SU-DHL-6 (cell line): ENCODE measurements around the gene TBC1D9B.

Source experiments
- H2AFZ ChIP-seq: fragments of 200-600 bp; sonication (generic); 2 replicates; pipeline ENCODE4 v1.6.1; 2014; ENCODE audit warnings: low read depth, mild to moderate bottlenecking, moderate library complexity, mixed read lengths, antibody characterized with exemption, low read length; ENCODE audit not compliant: severe bottlenecking
- H3F3A ChIP-seq: fragments of 200-600 bp; shearing (Covaris generic); 2 replicates; pipeline ENCODE4 v1.6.0; 2016; ENCODE audit warnings: antibody characterized with exemption, mild to moderate bottlenecking; ENCODE audit not compliant: insufficient read depth
- H3K27ac ChIP-seq: fragments of 200-600 bp; sonication (generic); 2 replicates; pipeline ENCODE4 v1.5.1; 2016; ENCODE audit warnings: low read depth, mild to moderate bottlenecking, low read length, moderate library complexity, mixed read lengths
- H3K27me3 ChIP-seq: fragments of 200-600 bp; sonication (generic), shearing (Covaris generic); 2 replicates; pipeline ENCODE4 v1.6.0; 2014; ENCODE audit warnings: mild to moderate bottlenecking, low read length
- H3K36me3 ChIP-seq: fragments of 200-600 bp; sonication (generic); 2 replicates; pipeline ENCODE4 v1.6.1; 2014; ENCODE audit warnings: mild to moderate bottlenecking, low read length, mixed read lengths
- H3K4me2 ChIP-seq: fragments of 300-600, 200-600 bp; shearing (Covaris generic), sonication (generic); 2 replicates; pipeline ENCODE4 v1.6.0; 2014; ENCODE audit warnings: low read length, low read depth, mild to moderate bottlenecking; ENCODE audit not compliant: poor library complexity, severe bottlenecking
- H3K4me3 ChIP-seq: fragments of 200-600 bp; sonication (generic); 2 replicates; pipeline ENCODE4 v1.5.1; 2014; ENCODE audit warnings: antibody characterized with exemption, low read length, mild to moderate bottlenecking, mixed read lengths; ENCODE audit not compliant: insufficient read depth, poor library complexity, severe bottlenecking
- H3K79me2 ChIP-seq: fragments of 200-600 bp; sonication (generic); 2 replicates; pipeline ENCODE4 v1.6.1; 2014; ENCODE audit warnings: mild to moderate bottlenecking, low read length, moderate library complexity; ENCODE audit not compliant: insufficient read depth
- H3K9ac ChIP-seq: fragments of 200-600 bp; sonication (generic); 2 replicates; pipeline ENCODE4 v1.7.0; 2014; ENCODE audit warnings: mild to moderate bottlenecking, low read length
- H3K9me2 ChIP-seq: fragments of 200-600 bp; sonication (generic); replicated peaks from 2 replicates; pipeline ENCODE4 v1.6.1; 2014; ENCODE audit warnings: low read length; ENCODE audit not compliant: insufficient read depth
- H3K9me3 ChIP-seq: fragments of 200-600 bp; sonication (generic); 2 replicates; pipeline ENCODE4 v1.6.1; 2014; ENCODE audit warnings: low read length, mixed read lengths; ENCODE audit not compliant: insufficient read depth
- H4K20me1 ChIP-seq: fragments of 200-600 bp; sonication (generic); 2 replicates; pipeline ENCODE4 v1.6.1; 2014; ENCODE audit warnings: low read depth, mild to moderate bottlenecking, antibody characterized with exemption, low read length, moderate library complexity, mixed read lengths
- EZH2phosphoT487 ChIP-seq: fragments of 200-600 bp; sonication (generic), shearing (Covaris generic); conservative IDR thresholded peaks from 2 replicates; pipeline ENCODE4 v1.6.1; 2018; ENCODE audit warnings: mild to moderate bottlenecking, antibody characterized with exemption, low read length, moderate library complexity, mixed read lengths
- TF ChIP-seq, protein P1 (sequence below): fragments of 200-600 bp; sonication (generic); IDR thresholded peaks from one replicate; pipeline ENCODE4 v1.5.1; 2017; ENCODE audit warnings: antibody characterized with exemption, mild to moderate bottlenecking, low read length, moderate library complexity; ENCODE audit not compliant: insufficient read depth, poor library complexity, severe bottlenecking

The TBC1D9B gene

GRCh38 chr5:179904463-179905160 lies 3.1 kb downstream of the TBC1D9B start:
- no peaks in the 10 kb centered on the region for H4K20me1 ChIP-seq
- peaks cover 16% of the 10 kb centered on the region for H3K79me2 ChIP-seq
- no peaks in the 10 kb centered on the region for H3K9me3 ChIP-seq
- no peaks in the 10 kb centered on the region for H3K27me3 ChIP-seq
- H3K9me2 ChIP-seq: no peaks in the 10 kb centered on the region
- H2AFZ ChIP-seq: no peak overlapping the region
- no peak overlapping the region for H3K4me3 ChIP-seq
- H3K4me2 ChIP-seq: no peak overlapping the region
- no peak overlapping the region for H3K27ac ChIP-seq
- H3F3A ChIP-seq: 0 out of 2 replicates have a peak, but pooled peaks cover 5% of the 10 kb centered on the region
- H3K36me3 ChIP-seq: no peaks in the 10 kb centered on the region
- no peak overlapping the region for H3K9ac ChIP-seq
- no peak for TF ChIP-seq EZH2phosphoT487
- TF ChIP-seq, protein P1, sequence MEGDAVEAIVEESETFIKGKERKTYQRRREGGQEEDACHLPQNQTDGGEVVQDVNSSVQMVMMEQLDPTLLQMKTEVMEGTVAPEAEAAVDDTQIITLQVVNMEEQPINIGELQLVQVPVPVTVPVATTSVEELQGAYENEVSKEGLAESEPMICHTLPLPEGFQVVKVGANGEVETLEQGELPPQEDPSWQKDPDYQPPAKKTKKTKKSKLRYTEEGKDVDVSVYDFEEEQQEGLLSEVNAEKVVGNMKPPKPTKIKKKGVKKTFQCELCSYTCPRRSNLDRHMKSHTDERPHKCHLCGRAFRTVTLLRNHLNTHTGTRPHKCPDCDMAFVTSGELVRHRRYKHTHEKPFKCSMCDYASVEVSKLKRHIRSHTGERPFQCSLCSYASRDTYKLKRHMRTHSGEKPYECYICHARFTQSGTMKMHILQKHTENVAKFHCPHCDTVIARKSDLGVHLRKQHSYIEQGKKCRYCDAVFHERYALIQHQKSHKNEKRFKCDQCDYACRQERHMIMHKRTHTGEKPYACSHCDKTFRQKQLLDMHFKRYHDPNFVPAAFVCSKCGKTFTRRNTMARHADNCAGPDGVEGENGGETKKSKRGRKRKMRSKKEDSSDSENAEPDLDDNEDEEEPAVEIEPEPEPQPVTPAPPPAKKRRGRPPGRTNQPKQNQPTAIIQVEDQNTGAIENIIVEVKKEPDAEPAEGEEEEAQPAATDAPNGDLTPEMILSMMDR: no peak

DNA sequence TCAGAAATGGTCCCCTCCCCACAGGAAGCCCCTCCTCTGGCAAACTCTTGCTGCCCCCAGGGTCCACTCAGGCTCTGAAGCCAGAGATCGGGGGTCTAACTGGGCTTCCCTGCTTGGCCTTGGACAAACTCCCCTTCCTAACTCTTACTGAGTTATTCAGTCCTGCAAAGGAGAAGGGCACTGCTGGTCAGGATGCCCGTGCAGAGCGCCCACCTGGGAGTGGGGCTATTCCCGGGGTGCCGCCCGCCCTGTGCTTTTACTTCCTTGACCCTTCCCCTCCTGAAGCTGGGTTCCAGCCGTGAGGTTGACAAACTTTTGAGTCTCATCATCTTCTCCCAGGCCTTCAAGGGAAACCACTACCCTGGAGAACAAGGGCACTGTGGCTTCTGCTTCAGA lies 4.9 kb downstream of the TBC1D9B start:
- Histone ChIP-seq H2AFZ (no peak overlapping the region), H3F3A (0 out of 2 replicates have a peak, but pooled peaks cover 5% of the 10 kb centered on the region), H3K9me2 (no peaks in the 10 kb centered on the region), H3K4me3 (no peak overlapping the region), H3K9me3 (no peaks in the 10 kb centered on the region), H3K79me2 (peaks cover 16% of the 10 kb centered on the region), H3K4me2 (no peak overlapping the region), H3K27me3 (no peaks in the 10 kb centered on the region), H4K20me1 (no peaks in the 10 kb centered on the region), H3K9ac (no peak overlapping the region), H3K27ac (no peak overlapping the region), H3K36me3 (peaks cover 7% of the 10 kb centered on the region; the same call in 1 of the 2 replicates)
- no peak for TF ChIP-seq EZH2phosphoT487
- TF ChIP-seq, protein P1: no peak

DNA sequence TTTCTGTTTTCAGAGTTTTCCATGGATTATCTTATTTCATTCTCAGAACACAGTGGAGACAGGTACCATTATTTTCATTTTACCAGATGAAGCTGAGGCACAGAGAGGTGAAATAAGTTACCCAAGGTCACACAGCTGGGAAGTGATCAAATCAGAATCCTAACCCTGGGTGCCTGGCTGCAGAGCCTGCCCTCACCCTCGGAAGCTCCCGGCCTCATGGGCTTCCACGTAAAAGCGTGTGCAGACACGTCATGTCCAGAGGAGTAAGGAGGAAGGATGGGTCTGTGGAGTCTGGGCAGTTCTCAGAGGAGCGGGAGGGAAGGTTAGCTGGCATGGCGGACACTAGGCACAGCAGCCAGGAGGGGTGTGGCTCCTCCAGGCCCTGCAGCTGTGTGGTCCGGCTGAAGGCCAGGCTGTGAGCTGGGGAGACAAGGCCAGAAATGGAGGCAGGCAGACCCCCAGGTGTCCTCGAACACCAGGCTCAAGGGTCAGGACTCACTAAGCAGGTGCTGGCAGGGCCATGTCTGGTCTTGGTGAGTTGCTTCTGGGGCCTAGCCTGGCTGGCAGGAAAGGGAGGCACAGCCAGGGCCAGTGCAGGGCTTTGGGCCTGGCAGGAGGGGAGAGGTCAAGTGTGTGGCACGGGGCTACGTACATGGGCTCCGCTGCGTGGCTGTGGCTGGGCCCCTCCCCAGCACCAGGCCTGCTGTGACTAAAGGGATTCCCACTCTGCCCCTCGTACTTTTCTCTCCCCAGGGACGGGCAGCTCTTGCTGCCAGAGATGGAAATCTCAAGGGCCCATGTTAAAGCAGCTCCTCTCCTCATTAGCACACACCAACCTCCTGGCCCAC lies 5.6 kb downstream of the TBC1D9B start:
- H3K27me3 ChIP-seq: no peaks in the 10 kb centered on the region
- H3K36me3 ChIP-seq: peaks cover 9% of the 10 kb centered on the region; the same call in 1 of the 2 replicates
- no peak overlapping the region for H3K4me3 ChIP-seq
- H3F3A ChIP-seq: 0 out of 2 replicates have a peak, but pooled peaks cover 5% of the 10 kb centered on the region
- no peak overlapping the region for H3K4me2 ChIP-seq
- H3K9me2 ChIP-seq: no peaks in the 10 kb centered on the region
- H3K9me3 ChIP-seq: no peaks in the 10 kb centered on the region
- H3K79me2 ChIP-seq: peaks cover 15% of the 10 kb centered on the region
- TF ChIP-seq, protein P1: no peak
- no peak for TF ChIP-seq EZH2phosphoT487
- H4K20me1 ChIP-seq: no peaks in the 10 kb centered on the region
- no peak overlapping the region for H3K27ac ChIP-seq
- H2AFZ ChIP-seq: no peak overlapping the region
- no peak overlapping the region for H3K9ac ChIP-seq
